ENCODE results near the gene MAP1LC3A. TPM values are rescaled to one million over a fixed set of nuclear protein-coding genes. Genes with fewer than 3 reads are reported as not detected.

The MAP1LC3A gene
- total RNA-seq, 4 donors from 2014 or later = 62.4 to 139 (median 106) TPM

GRCh38 chr20:34549291-34549928, 9.1 kb upstream of the MAP1LC3A start:
- Histone ChIP-seq H3K9me3 (no peaks in the 10 kb centered on the region), H3K4me1 (peaks cover 0 to 10% (median 3%) of the 10 kb centered on the region in 4 donors), H3K27ac (no peak overlapping the region), H3K4me3 (no peak overlapping the region), H3K27me3 (no peaks in the 10 kb centered on the region), H3K36me3 (no peaks in the 10 kb centered on the region)
- WGBS, 2 donors = 60 to 66% methylated on average over 20 of the region's 20 CpGs
- no peak for TF ChIP-seq CTCF (IDR thresholded peaks at IDR 0.05)
- no peak for TF ChIP-seq EP300 (IDR thresholded peaks at IDR 0.05)
- no peak for TF ChIP-seq POLR2A (IDR thresholded peaks at IDR 0.05)
- DNase-seq (ENCODE audit: low spot score in 2 of 2) = no peak

GRCh38 chr20:34549929-34550305, 8.6 kb upstream of the MAP1LC3A start:
- Histone ChIP-seq H3K27me3 (no peaks in the 10 kb centered on the region), H3K4me1 (peaks cover 0 to 8% (median 3%) of the 10 kb centered on the region in 4 donors), H3K4me3 (no peak overlapping the region), H3K27ac (no peak overlapping the region), H3K9me3 (no peaks in the 10 kb centered on the region), H3K36me3 (no peaks in the 10 kb centered on the region)
- no peak for DNase-seq (ENCODE audit: low spot score in 2 of 2)
- 90 to 92% methylated on average over 11 to 13 of the region's 13 CpGs for WGBS, 2 donors
- TF ChIP-seq POLR2A (IDR thresholded peaks at IDR 0.05) = no peak
- TF ChIP-seq EP300 (IDR thresholded peaks at IDR 0.05) = no peak
- TF ChIP-seq CTCF (IDR thresholded peaks at IDR 0.05) = no peak

- 91 to 96% methylated on average over 6 of the region's 6 CpGs for WGBS, 2 donors
- Histone ChIP-seq H3K27me3 (no peaks in the 10 kb centered on the region), H3K4me3 (no peak overlapping the region), H3K9me3 (no peaks in the 10 kb centered on the region), H3K27ac (no peak overlapping the region), H3K36me3 (no peaks in the 10 kb centered on the region), H3K4me1 (peaks cover 0 to 9% (median 3%) of the 10 kb centered on the region in 4 donors)
- DNase-seq (ENCODE audit: low spot score in 2 of 2) = no peak
- TF ChIP-seq CTCF (IDR thresholded peaks at IDR 0.05) = no peak
- TF ChIP-seq EP300 (IDR thresholded peaks at IDR 0.05) = no peak
- TF ChIP-seq POLR2A (IDR thresholded peaks at IDR 0.05) = no peak
Observed at GRCh38 chr20:34552569-34552968, 5.9 kb upstream of the MAP1LC3A start.

- no peaks in the 10 kb centered on the region for H3K36me3 ChIP-seq
- WGBS, 2 donors = 35 to 41% methylated on average over 4 of the region's 4 CpGs
- H3K9me3 ChIP-seq = no peaks in the 10 kb centered on the region
- H3K4me1 ChIP-seq = peaks cover 0 to 15% (median 6%) of the 10 kb centered on the region in 4 donors
- TF ChIP-seq POLR2A (IDR thresholded peaks at IDR 0.05) (no peak), EP300 (IDR thresholded peaks at IDR 0.05) (no peak), CTCF (IDR thresholded peaks at IDR 0.05) (no peak)
- H3K27me3 ChIP-seq = no peaks in the 10 kb centered on the region
- no peak for DNase-seq (ENCODE audit: low spot score in 2 of 2)
- H3K4me3 ChIP-seq = no peak overlapping the region
- H3K27ac ChIP-seq = peak overlapping the region in 3 of 4 donors; percentile 15 to 68 (median 34)
Observed at GRCh38 chr20:34553366-34553867, 5.1 kb upstream of the MAP1LC3A start.

DNA sequence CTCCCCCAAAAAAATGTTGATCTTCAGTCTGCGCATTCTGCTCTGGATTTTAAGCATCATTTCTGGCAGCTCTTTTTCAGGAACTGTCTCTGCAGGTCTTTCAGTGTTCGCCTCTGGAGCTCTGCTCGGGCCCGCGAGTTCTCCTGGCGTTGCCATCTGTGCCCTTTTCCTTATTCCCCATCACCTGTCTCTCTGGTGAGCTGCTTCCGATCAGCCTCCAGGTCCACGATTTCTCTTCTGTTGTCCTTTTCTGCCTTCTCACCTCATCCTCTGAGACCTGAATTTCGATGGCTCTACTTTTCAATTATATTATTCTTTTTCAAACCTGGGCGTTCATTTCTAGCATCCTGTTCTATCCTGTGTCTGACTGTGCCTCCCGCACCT, 590 bp upstream of the MAP1LC3A start:
- Histone ChIP-seq H3K27me3 (no peaks in the 10 kb centered on the region), H3K27ac (peak overlapping the region; percentile 95 to 99 (median 98)), H3K4me3 (peak overlapping the region; percentile 69 to 94 (median 80)), H3K36me3 (peaks cover 0 to 10% (median 0%) of the 10 kb centered on the region in 3 donors), H3K4me1 (peaks cover 0 to 29% (median 9%) of the 10 kb centered on the region in 4 donors), H3K9me3 (no peaks in the 10 kb centered on the region)
- no peak for TF ChIP-seq CTCF (IDR thresholded peaks at IDR 0.05)
- no peak for TF ChIP-seq EP300 (IDR thresholded peaks at IDR 0.05)
- TF ChIP-seq POLR2A (IDR thresholded peaks at IDR 0.05) = no peak
- DNase-seq (ENCODE audit: low spot score in 2 of 2) = no peak
- WGBS, 2 donors = 37 to 38% methylated on average over 11 of the region's 11 CpGs
